ENCODE results near the gene DAZAP2. TPM values are rescaled to one million over a fixed set of nuclear protein-coding genes. Genes with fewer than 3 reads are reported as not detected.

The DAZAP2 gene
- total RNA-seq, 1 donor from 2014 or later: 212 TPM

DNA sequence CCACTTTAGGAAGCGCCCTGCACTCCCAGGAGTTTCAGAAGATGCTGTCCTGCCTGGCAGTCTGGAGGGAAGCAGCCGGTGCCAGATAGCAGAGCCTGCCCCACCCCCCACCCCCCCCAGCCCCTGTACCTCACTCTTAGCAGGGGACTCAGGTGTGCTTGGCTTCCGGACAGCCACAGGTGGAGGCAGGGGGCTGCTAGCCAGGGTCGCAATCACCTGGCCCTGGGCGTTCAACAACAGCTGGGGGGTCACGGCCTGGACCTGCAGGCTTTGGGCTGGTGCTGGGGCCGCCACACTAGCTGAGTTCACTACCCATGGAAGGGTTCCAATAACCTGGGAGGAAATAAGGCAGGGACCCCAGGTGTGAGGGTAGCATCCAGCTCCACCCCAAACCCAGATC lies 42.8 kb upstream of the DAZAP2 start:
- Histone ChIP-seq H3K27ac (no peak overlapping the region), H3K9me3 (no peaks in the 10 kb centered on the region), H3K4me1 (no peaks in the 10 kb centered on the region), H3K27me3 (no peaks in the 10 kb centered on the region), H3K4me3 (no peak overlapping the region), H3K36me3 (peaks cover 12 to 44% of the 10 kb centered on the region in 2 donors)
- TF ChIP-seq, protein P1, sequence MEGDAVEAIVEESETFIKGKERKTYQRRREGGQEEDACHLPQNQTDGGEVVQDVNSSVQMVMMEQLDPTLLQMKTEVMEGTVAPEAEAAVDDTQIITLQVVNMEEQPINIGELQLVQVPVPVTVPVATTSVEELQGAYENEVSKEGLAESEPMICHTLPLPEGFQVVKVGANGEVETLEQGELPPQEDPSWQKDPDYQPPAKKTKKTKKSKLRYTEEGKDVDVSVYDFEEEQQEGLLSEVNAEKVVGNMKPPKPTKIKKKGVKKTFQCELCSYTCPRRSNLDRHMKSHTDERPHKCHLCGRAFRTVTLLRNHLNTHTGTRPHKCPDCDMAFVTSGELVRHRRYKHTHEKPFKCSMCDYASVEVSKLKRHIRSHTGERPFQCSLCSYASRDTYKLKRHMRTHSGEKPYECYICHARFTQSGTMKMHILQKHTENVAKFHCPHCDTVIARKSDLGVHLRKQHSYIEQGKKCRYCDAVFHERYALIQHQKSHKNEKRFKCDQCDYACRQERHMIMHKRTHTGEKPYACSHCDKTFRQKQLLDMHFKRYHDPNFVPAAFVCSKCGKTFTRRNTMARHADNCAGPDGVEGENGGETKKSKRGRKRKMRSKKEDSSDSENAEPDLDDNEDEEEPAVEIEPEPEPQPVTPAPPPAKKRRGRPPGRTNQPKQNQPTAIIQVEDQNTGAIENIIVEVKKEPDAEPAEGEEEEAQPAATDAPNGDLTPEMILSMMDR (IDR thresholded peaks at IDR 0.05): no peak
- no peak for DNase-seq (ENCODE audit: low spot score in 2 of 2)
- intact Hi-C loops (cut with DNase I): no loop called here

DNA sequence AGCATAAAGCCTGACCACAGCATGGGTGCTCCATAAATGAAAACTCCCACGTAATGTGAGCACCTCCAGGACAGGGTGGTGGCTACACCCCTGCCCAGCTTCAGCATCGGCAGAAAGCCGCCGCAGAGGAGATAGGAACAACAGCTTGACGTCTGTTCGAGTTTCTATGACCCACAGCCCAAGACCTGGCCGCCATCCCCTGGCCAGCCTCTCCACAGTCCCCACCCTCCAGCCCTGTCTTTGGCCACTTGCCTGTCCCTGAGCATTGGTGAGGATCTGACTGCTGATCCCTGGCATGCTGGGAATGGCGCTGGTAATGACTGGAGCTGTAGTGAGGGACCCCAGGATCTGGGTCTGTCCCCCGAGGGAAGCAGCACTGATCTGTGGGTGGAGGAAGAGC lies 42.1 kb upstream of the DAZAP2 start:
- Histone ChIP-seq H3K27ac (no peak overlapping the region), H3K9me3 (no peaks in the 10 kb centered on the region), H3K4me1 (no peaks in the 10 kb centered on the region), H3K27me3 (no peaks in the 10 kb centered on the region), H3K4me3 (no peak overlapping the region), H3K36me3 (peaks cover 12 to 37% of the 10 kb centered on the region in 2 donors)
- intact Hi-C loops (cut with DNase I): no loop called here
- TF ChIP-seq, protein P1 (IDR thresholded peaks at IDR 0.05): no peak
- DNase-seq (ENCODE audit: low spot score in 2 of 2): no peak

- H3K27ac ChIP-seq: no peak overlapping the region
- H3K4me1 ChIP-seq: no peaks in the 10 kb centered on the region
- no peaks in the 10 kb centered on the region for H3K27me3 ChIP-seq
- H3K9me3 ChIP-seq: no peaks in the 10 kb centered on the region
- H3K4me3 ChIP-seq: no peak overlapping the region
- peaks cover 8 to 34% of the 10 kb centered on the region in 2 donors for H3K36me3 ChIP-seq
- no peak for DNase-seq (ENCODE audit: low spot score in 2 of 2)
- TF ChIP-seq, protein P1 (IDR thresholded peaks at IDR 0.05): no peak
- intact Hi-C loops (cut with DNase I): no loop called here
Measured at GRCh38 chr12:51197736-51198567, 40.7 kb upstream of the DAZAP2 start.

GRCh38 chr12:51198568-51199365 lies 39.9 kb upstream of the DAZAP2 start:
- H3K4me1 ChIP-seq: no peaks in the 10 kb centered on the region
- TF ChIP-seq, protein P1 (IDR thresholded peaks at IDR 0.05): no peak
- no peaks in the 10 kb centered on the region for H3K9me3 ChIP-seq
- no peak for DNase-seq (ENCODE audit: low spot score in 2 of 2)
- intact Hi-C loops (cut with DNase I): no loop called here
- no peaks in the 10 kb centered on the region for H3K27me3 ChIP-seq
- peaks cover 8 to 36% of the 10 kb centered on the region in 2 donors for H3K36me3 ChIP-seq
- H3K27ac ChIP-seq: no peak overlapping the region
- H3K4me3 ChIP-seq: no peak overlapping the region

DNA sequence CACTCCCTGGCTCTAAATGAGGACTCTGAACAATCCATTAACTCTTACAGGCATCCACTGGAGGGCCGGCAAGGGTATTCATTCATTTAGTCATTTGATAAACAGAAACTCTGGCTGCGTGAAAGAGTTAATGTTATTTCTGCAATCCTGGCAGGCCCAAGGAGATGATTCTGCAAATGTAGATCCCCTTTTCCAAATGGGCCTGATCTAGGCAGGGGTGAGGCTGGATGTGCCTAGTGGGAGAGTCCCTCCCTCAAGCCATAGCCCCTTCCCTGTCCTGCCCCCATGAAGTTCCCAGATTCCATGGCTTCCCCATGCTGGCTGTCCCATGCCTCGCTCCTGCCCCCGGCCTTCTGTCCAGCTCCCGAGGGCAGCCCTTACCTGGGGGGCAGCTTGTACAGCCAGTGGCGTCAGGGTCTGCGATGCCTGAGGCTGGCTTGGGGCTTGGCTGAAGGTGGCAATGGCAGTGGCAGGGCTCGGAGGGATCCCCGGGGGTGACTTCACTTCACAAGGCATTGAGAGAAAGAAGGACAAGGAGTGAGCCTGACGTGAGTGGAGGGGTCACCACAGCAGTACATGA lies 39.2 kb upstream of the DAZAP2 start:
- intact Hi-C loops (cut with DNase I): no loop called here
- Histone ChIP-seq H3K4me1 (no peaks in the 10 kb centered on the region), H3K9me3 (no peaks in the 10 kb centered on the region), H3K27ac (no peak overlapping the region), H3K4me3 (no peak overlapping the region), H3K27me3 (no peaks in the 10 kb centered on the region), H3K36me3 (peaks cover 8 to 39% of the 10 kb centered on the region in 2 donors)
- TF ChIP-seq, protein P1 (IDR thresholded peaks at IDR 0.05): no peak
- DNase-seq (ENCODE audit: low spot score in 2 of 2): no peak

All from ascending aorta (tissue), 2 donors.